B cell (primary cell): ENCODE results near the gene NACC1. TPM values are rescaled to one million over a fixed set of nuclear protein-coding genes. Genes with fewer than 3 reads are reported as not detected.

Experiments used
- ATAC-seq: fragments of 200-7000 bp; cut with Tn5 transposase; one replicate; pipeline ENCODE4 v1.10.0; 2021; ENCODE audit warnings: low read depth, mild to moderate bottlenecking, moderate number of reproducible peaks, moderate library complexity
- CTCF ChIA-PET: fragments of 350-600 bp; sonication (Branson Sonifier 250); formaldehyde crosslinking; loops from one replicate; lab custom pipeline; 2021; ENCODE audit warnings: antibody characterized with exemption, inconsistent platforms; lab: Charles Lee
- POLR2A ChIA-PET: fragments of 350-600 bp; sonication (Branson Sonifier 250); formaldehyde crosslinking; loops from one replicate; lab custom pipeline; 2021; ENCODE audit warnings: antibody characterized with exemption; lab: Charles Lee
- DNase-seq: peaks from one replicate; pipeline ENCODE4 v3.0.0; 2013
- H2AFZ ChIP-seq: 2 replicates; pipeline ENCODE4 v1.6.1; 2012; ENCODE audit warnings: mild to moderate bottlenecking, low read depth, low read length; ENCODE audit not compliant: insufficient read depth, poor library complexity, severe bottlenecking
- H3K27ac ChIP-seq, 2 donors: 1 replicate in 1 of 2; 2 replicates in 1 of 2; pipeline ENCODE4 v1.5.1; 2012 to 2013; ENCODE audit warnings: low read length in 2 of 2, mild to moderate bottlenecking in 2 of 2, moderate library complexity in 1 of 2
- H3K27me3 ChIP-seq, 4 experiments: fragments of 200-600 bp in 1 of 4; sonication (generic) in 1 of 4; replicated peaks in 1 of 4; 1 replicate in 2 of 4; 2 replicates in 2 of 4; pipeline versions ENCODE4 v1.6.1 to v1.7.0; 2013 to 2016; ENCODE audit warnings: low read length in 3 of 4, mild to moderate bottlenecking in 2 of 4, mixed read lengths in 1 of 4, moderate library complexity in 1 of 4; ENCODE audit not compliant: insufficient read depth in 4 of 4, control insufficient read depth in 3 of 4; ENCODE audit errors: control extremely low read depth in 1 of 4
- H3K36me3 ChIP-seq, 2 experiments: replicated peaks in 1 of 2; 1 replicate in 1 of 2; 2 replicates in 1 of 2; pipeline versions ENCODE4 v1.6.1 to v1.7.1; 2013; ENCODE audit warnings: low read length in 1 of 2; ENCODE audit not compliant: insufficient read depth in 2 of 2, control insufficient read depth in 1 of 2; ENCODE audit errors: control extremely low read depth in 1 of 2, extremely low read depth in 1 of 2
- H3K4me1 ChIP-seq, 2 donors: fragments of 200-600 bp in 1 of 2; sonication (generic) in 1 of 2; 1 replicate in 1 of 2; 2 replicates in 1 of 2; pipeline versions ENCODE4 v1.5.1 to v1.6.1; 2013 to 2017; ENCODE audit warnings: low read length in 2 of 2; ENCODE audit not compliant: control insufficient read depth in 2 of 2, insufficient read depth in 2 of 2
- H3K4me2 ChIP-seq: replicated peaks from 2 replicates; pipeline ENCODE3; 2012; ENCODE audit warnings: mild to moderate bottlenecking, low read depth, low read length; ENCODE audit not compliant: poor library complexity, severe bottlenecking
- H3K4me3 ChIP-seq, 5 experiments: fragments of 200-600 bp in 1 of 5; sonication (generic) in 1 of 5; 1 replicate in 3 of 5; 2 replicates in 2 of 5; pipeline versions ENCODE4 v1.5.1 to v1.7.0; 2011 to 2016; ENCODE audit warnings: low read length in 4 of 5, mild to moderate bottlenecking in 4 of 5, low read depth in 2 of 5, control low read depth in 1 of 5, moderate library complexity in 1 of 5; ENCODE audit not compliant: insufficient read depth in 1 of 5; ENCODE audit errors: control extremely low read depth in 1 of 5, extremely low read depth in 1 of 5
- H3K79me2 ChIP-seq: fragments of 200-600 bp; sonication (generic); one replicate; pipeline ENCODE4 v1.6.0; 2016; ENCODE audit warnings: low read length; ENCODE audit not compliant: control insufficient read depth, insufficient read depth
- H3K9ac ChIP-seq: fragments of 200-600 bp; sonication (generic); 2 replicates; pipeline ENCODE4 v1.6.1; 2017; ENCODE audit warnings: mild to moderate bottlenecking, low read length, moderate library complexity
- H3K9me3 ChIP-seq, 3 donors: one replicate each; pipeline versions ENCODE4 v1.6.1 to v1.7.1; 2013; ENCODE audit warnings: low read length in 2 of 3; ENCODE audit not compliant: control insufficient read depth in 2 of 3, insufficient read depth in 1 of 3; ENCODE audit errors: control extremely low read depth in 1 of 3
- H4K20me1 ChIP-seq: 2 replicates; pipeline ENCODE4 v1.6.0; 2012; ENCODE audit warnings: mild to moderate bottlenecking, low read length; ENCODE audit not compliant: insufficient read depth, control insufficient read depth, poor library complexity, severe bottlenecking
- H3K27ac Mint-ChIP-seq: one replicate; pipeline ENCODE4 v1.8.0; 2021; ENCODE audit warnings: mixed read lengths
- H3K27me3 Mint-ChIP-seq: one replicate; pipeline ENCODE4 v1.8.0; 2021; ENCODE audit warnings: mixed read lengths
- H3K4me1 Mint-ChIP-seq: one replicate; pipeline ENCODE4 v1.8.0; 2021; ENCODE audit warnings: mixed read lengths
- H3K4me3 Mint-ChIP-seq: one replicate; pipeline ENCODE4 v1.8.0; 2021; ENCODE audit warnings: mixed read lengths
- H3K9me3 Mint-ChIP-seq: one replicate; pipeline ENCODE4 v1.8.0; 2022; ENCODE audit warnings: mixed read lengths; ENCODE audit not compliant: insufficient read depth
- EZH2 ChIP-seq: IDR thresholded peaks from 2 replicates; pipeline ENCODE4 v1.6.1; 2012; ENCODE audit warnings: borderline replicate concordance, low read depth, mild to moderate bottlenecking, moderate library complexity, low read length; ENCODE audit not compliant: insufficient read depth, poor library complexity, severe bottlenecking
- WGBS: methylation state at CpG from one replicate; pipeline ENCODE4 v1.1.5; 2013; ENCODE audit warnings: missing lambda C conversion rate; ENCODE audit not compliant: insufficient coverage; 5-methylcytosine and 5-hydroxymethylcytosine counted together
- intact Hi-C: fragments of 100-400 bp; cut with micrococcal nuclease; formaldehyde crosslinking; loops from one replicate; pipeline ENCODE4 v1.10.0; 2022
- polyA plus RNA-seq: library from polyadenylated mRNA; depleted of rRNA; stranded (reverse); fragments of >200 nt; gene quantifications from 2 replicates; pipeline ENCODE4 v1.2.3, GENCODE V29; 2012
- total RNA-seq, 2 donors: library from RNA; stranded (reverse); fragments of 120-200 nt in 1 of 2; gene quantifications; 1 replicate in 1 of 2; 2 replicates in 1 of 2; pipeline versions ENCODE4 v1.2.3 to v1.2.4, GENCODE V29; 2013 to 2022
- TF ChIP-seq, protein P1 (sequence below): fragments of 200-600 bp; IDR thresholded peaks from one replicate; pipeline ENCODE4 v1.8.0; 2022; ENCODE audit warnings: antibody characterized with exemption, mild to moderate bottlenecking

Gene NACC1
- total and polyA plus RNA-seq, 2 donors (not counting 1 experiment from before 2014, with no cell fraction given): 25.9 to 27.5 TPM

DNA sequence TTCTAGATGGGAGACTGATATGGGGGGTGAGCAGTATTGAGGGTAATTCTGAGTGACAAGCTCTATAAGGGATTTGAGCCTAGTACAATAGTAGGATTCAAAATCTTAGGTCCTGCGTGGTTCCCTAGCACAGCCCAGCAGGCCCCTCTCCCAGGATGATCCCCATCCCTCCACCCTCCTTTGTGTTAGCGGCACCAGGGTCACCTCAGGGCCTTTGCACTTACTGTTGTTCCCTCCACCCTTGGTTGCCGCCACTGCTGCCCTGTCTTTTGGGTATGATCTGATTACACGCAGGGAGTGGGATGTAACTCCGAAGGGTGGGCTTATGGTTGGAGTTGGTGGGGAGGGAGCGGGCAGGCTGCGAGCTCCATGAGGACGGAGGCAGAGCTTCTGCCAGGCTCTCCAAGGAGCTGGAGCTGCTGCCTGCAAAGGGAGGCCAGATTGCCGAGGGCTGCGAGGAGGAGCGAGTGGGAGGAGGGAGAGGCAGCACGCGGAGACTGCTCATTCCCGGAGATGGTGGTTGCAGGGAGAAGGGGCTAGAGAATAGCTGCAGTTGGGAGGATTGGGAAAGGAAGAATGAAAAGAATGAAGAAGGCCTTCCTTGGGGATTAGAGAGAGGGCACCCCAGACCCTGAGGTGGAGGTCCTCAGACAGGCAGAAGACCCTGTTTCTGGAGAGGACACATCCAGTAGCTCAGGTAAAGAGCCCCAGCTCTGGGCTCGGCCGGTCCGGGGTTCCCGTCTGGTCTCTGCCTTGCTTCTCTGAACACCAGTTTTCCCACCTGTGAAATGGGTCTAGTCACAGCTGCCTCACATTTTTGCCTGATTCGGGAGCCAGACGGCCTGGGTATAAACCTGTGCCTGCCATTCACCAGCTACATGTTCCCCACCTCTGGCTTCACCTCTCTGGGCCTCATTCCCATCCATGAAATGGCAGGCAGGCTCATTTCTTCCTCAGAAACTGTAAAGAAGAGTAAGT lies 5.2 kb downstream of the NACC1 start:
- H3K36me3 ChIP-seq: no peaks in the 10 kb centered on the region
- WGBS: 93% methylated on average over 17 of the region's 20 CpGs
- peaks cover 25% of the 10 kb centered on the region for H4K20me1 ChIP-seq
- no peak for ATAC-seq
- CTCF ChIA-PET: interaction anchor here (1.6 kb wide), 1 partner anchor 19 kb away, joined by 3 read pairs; no protein-coding TSS in a partner anchor
- intact Hi-C loops: no loop called here
- H3K4me3 ChIP-seq: no peak overlapping the region
- Mint-ChIP-seq H3K27ac (no peak overlapping the region), H3K27me3 (no peaks in the 10 kb centered on the region), H3K9me3 (no peaks in the 10 kb centered on the region), H3K4me3 (no peak overlapping the region), H3K4me1 (peaks cover 40% of the 10 kb centered on the region)
- H3K4me1 ChIP-seq: peaks cover 8 to 23% of the 10 kb centered on the region in 2 donors
- no peaks in the 10 kb centered on the region for H3K27me3 ChIP-seq
- no peak for DNase-seq
- no peak overlapping the region for H3K4me2 ChIP-seq
- H2AFZ ChIP-seq: no peak overlapping the region
- H3K9ac ChIP-seq: no peak overlapping the region
- POLR2A ChIA-PET: no interaction called here
- no peak for TF ChIP-seq EZH2
- TF ChIP-seq, protein P1, sequence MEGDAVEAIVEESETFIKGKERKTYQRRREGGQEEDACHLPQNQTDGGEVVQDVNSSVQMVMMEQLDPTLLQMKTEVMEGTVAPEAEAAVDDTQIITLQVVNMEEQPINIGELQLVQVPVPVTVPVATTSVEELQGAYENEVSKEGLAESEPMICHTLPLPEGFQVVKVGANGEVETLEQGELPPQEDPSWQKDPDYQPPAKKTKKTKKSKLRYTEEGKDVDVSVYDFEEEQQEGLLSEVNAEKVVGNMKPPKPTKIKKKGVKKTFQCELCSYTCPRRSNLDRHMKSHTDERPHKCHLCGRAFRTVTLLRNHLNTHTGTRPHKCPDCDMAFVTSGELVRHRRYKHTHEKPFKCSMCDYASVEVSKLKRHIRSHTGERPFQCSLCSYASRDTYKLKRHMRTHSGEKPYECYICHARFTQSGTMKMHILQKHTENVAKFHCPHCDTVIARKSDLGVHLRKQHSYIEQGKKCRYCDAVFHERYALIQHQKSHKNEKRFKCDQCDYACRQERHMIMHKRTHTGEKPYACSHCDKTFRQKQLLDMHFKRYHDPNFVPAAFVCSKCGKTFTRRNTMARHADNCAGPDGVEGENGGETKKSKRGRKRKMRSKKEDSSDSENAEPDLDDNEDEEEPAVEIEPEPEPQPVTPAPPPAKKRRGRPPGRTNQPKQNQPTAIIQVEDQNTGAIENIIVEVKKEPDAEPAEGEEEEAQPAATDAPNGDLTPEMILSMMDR: no peak
- H3K27ac ChIP-seq: no peak overlapping the region
- H3K9me3 ChIP-seq: peaks cover 0 to 4% (median 0%) of the 10 kb centered on the region in 3 donors
- H3K79me2 ChIP-seq: peaks cover 85% of the 10 kb centered on the region

- ChIA-PET POLR2A (interaction anchor here (0.6 kb wide), 1 partner anchor 14 kb away, joined by 7 read pairs; no protein-coding TSS in a partner anchor), CTCF (interaction anchor here (1.3 to 1.6 kb wide), 3 partner anchors 149 to 462 kb away, joined by 3 to 7 read pairs (median 4); no protein-coding TSS in a partner anchor)
These were observed 9.0 kb downstream of the NACC1 start for GRCh38 chr19:13127051-13127450.

More at GRCh38 chr19:13127051-13127450, 9.0 kb downstream of the NACC1 start:
- H3K27ac ChIP-seq: no peak overlapping the region
- peaks cover 16% of the 10 kb centered on the region for H4K20me1 ChIP-seq
- no peaks in the 10 kb centered on the region for H3K27me3 Mint-ChIP-seq
- H3K4me1 Mint-ChIP-seq: peaks cover 14% of the 10 kb centered on the region
- no peak overlapping the region for H3K27ac Mint-ChIP-seq
- TF ChIP-seq EZH2: no peak
- TF ChIP-seq, protein P1: no peak
- H3K4me2 ChIP-seq: no peak overlapping the region
- no peak overlapping the region for H3K4me3 Mint-ChIP-seq
- peaks cover 85% of the 10 kb centered on the region for H3K79me2 ChIP-seq
- no peaks in the 10 kb centered on the region for H3K27me3 ChIP-seq
- peaks cover 0 to under 1% of the 10 kb centered on the region in 2 donors for H3K4me1 ChIP-seq
- no peak overlapping the region for H3K9ac ChIP-seq
- intact Hi-C loops: no loop called here
- no peak overlapping the region for H2AFZ ChIP-seq
- WGBS: 100% methylated on average over 1 of the region's 9 CpGs
- H3K9me3 ChIP-seq: peaks cover 0 to 4% (median 0%) of the 10 kb centered on the region in 3 donors
- no peaks in the 10 kb centered on the region for H3K9me3 Mint-ChIP-seq
- no peak for ATAC-seq
- no peak overlapping the region for H3K4me3 ChIP-seq
- no peaks in the 10 kb centered on the region for H3K36me3 ChIP-seq
- no peak for DNase-seq
